HG03060 (cell line): ENCODE measurements around the gene CLDN2.
"Not testable (repeated sequence)": the region's sequence is repeated elsewhere in the genome, so short reads cannot be mapped to it uniquely, and the experiment has no call there.

Experiments used
- ATAC-seq: cut with Tn5 transposase; IDR thresholded peaks from one replicate; pipeline ENCODE4 v1.9.1; 2021; ENCODE audit warnings: low read depth, moderate number of reproducible peaks; ENCODE audit not compliant: unreplicated experiment

The CLDN2 gene

DNA sequence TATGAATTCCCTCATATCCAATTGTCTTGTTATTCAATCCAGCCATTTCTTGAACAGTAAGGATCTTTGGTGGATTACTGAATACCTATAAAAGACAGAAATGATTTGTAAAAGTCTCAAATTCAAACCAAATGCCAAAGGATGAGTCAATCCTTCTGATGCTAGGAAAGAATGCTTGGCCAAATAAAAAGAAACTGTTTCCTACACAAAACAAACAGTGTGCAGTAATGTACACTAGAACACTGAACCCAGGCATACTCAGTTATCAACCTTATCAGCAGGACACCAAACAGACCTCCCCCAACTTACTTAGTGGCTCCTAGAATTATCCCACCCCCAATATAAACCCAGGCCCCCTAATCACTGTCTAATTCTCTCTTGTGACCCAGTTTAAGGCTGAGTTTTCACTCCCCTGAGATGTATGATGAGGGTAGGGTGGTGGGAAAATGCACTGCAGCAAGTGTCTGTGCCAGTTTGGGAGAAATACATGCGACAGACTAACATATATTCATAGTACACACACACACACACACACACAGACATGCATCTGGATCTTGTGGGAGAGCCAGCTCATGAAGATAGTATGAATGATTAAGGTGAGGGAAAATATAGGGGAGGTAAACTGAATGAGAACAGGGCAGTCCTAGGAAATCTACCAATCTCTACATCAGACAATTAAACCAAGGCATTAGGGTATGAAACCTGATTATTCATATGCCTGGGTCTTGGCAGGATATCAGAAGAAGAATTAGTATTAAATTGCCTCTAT, 35.0 kb downstream of the CLDN2 start:
- ATAC-seq = no peak

DNA sequence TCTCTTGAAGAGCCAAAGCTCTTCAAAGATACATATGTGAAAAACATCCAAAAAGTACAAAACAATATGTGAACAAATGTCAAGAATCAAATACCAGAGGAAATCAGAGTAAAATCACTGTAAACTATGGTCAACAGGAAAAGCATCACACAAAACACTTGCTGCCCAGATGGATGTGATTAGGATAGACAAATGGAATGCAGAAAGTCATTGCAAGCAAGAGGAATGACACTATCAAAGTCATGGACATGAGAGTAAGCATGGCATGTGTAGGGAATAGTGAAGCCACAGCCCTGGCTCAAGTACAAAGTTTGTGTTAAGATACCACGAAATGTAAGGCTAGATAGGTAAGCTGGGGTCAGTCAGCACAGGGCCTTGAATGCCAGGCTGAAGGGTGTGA, 37.7 kb downstream of the CLDN2 start:
- ATAC-seq = no peak

DNA sequence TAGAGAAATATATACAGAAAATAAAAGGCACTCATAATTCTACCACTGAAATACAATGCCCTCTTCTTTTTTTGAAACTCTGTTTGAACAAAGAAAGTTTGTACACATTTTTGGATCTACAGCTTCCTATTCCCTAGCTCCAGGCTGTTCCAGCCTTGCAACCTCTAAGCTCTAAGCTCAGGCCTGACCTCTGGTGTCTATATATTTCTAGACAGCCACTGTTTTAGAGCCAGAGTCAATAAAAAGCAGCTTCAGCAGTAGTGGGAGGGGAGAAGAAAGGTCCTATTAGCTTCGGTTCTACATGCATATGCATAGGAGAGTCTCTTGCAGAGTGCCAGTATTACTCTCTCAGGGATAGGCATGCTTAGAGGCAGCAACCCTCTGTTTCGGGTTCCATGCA, 39.7 kb downstream of the CLDN2 start:
- ATAC-seq = no peak

DNA sequence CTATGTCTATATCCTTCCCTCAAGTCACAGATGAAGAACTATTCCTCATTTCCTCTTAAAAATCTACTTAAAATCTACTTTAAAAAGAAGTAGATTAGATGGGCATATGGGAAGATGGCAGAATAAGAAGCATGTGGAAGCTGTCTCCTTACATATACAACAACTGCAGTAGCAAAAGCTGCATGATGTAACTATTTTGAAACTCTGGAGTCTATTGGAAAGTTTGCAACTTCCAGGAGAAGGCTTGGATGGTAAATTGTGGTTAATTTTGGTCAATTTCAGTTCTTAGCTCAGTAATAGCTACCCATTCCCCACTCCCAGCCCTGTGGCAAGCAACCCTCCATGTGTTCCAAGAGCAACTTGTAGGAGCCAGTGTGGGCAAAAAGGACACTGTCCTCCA, 42.9 kb downstream of the CLDN2 start:
- ATAC-seq = no peak

DNA sequence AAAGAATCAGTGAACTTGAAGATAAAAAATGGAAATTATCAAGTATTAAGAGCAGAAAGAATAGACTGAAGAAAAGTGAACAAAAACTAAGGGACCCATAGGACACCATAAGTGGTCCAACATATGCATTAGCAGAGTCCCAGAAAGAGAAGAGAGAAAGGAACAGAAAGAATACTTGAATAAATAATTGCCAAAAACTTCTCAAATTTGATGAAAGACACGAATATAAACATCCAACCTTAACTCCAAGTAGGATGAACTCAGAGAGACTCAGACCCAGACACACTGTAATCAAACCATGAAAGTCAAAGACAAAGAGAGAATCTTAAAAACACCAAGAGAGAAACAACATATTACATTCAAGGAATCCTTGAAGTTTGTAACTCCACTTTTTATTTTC, 44.1 kb downstream of the CLDN2 start:
- ATAC-seq = no peak

DNA sequence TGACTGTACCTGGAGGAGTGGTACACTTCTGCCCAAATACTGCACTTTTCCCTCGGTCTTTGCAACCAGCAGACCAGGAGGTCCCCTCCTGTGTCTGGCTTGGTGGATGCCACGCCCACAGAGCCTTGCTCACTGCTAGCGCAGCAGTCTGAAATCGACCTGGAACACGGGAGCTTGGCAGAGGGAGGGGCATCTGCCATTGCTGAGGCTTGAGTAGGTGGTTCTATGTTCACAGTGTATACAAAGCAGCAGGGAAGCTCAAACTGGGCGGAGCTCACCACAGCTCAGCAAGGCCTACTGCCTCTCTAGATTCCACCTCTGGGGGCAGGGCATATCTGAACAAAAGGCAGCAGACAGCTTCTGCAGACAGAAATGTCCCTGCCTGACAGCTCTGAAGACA, 46.3 kb downstream of the CLDN2 start:
- ATAC-seq = not testable (repeated sequence)

DNA sequence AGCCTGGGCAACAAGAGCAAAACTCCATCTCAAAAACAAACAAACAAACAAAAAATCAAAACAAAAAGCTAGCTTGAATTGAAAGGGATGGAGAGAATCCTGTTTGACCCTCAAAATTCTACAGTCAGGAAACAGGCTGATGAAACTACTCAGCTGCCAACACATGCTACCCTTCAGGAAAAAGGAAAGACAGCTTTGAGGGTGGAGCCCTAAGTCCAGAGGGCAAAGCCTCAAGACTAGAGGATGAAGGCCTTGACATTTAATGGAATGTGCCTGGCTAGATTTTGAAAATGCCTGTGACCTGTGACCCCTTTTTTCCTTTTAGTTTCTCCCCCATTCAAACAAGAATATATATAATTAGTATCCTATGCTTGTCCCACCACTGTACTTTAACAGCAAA, 52.7 kb downstream of the CLDN2 start:
- no peak for ATAC-seq

DNA sequence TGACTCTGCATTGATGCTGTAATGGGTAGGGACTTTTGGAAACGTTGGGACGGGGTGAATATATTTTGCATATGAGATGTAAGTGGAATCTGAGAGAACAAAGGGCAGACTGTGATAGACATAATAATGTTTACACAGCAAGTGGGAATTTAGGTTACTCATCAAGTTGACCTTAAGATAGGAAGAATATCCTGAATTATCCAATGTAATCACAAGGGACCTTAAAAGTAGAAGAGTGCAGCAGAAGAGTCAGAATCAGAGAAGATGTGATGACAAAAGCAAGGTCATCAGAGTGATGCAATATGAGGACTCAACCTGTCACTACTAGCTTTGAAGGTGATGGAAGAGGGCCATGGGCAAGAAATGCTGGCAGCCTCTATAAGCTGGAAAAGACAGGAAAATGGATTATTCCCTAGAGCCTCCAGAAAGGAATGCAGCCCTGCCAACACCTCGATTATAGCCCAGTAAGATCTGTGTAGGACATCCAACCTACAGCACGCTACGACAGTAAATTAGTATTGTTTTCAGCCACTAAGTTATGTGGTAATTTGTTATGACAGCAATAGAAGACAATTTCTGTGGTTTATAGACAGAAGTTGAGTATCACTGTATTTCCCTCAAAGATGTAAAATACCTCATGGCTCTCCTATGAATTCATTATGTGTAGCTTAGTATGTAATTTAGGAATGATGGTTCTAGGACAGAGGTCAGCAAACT, 53.4 kb downstream of the CLDN2 start:
- ATAC-seq = no peak

DNA sequence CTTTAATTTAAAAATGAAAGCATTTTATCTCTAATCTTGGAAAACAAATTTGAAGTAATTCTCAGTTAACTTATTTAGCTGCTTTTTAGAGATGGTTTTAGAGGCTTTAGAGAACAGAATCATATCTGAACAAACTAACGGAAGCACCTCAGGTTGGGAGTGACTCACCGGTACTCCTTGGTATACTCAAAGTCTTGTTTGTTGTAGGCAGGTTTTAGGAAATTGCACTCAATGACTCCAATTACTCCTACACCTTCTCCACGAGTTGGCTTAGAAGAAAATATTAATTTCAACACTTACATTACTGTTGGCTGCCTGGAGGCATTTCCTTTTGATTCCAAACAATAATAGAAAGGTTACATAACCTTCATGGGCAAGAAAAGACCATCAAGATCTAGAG, 56.2 kb downstream of the CLDN2 start:
- ATAC-seq = no peak
